Right lobe of liver (tissue), 6 donors: ENCODE measurements around the gene PEDS1. TPM values are rescaled to one million over a fixed set of nuclear protein-coding genes. Genes with fewer than 3 reads are reported as not detected.
A peak's percentile ranks its signal among the peaks of the same experiment; 100 is the strongest.
"Not testable (repeated sequence)": the region's sequence is repeated elsewhere in the genome, so short reads cannot be mapped to it uniquely, and the experiment has no call there.

Experiments
- ATAC-seq, 4 donors: fragments of 200-7000 bp; cut with Tn5 transposase; one replicate each; pipeline ENCODE4 v1.9.1; 2020; ENCODE audit warnings: mild to moderate bottlenecking in 4 of 4, moderate library complexity in 4 of 4
- DNase-seq, 3 donors: peaks; one replicate each; pipeline ENCODE4 v3.0.0-alpha.2; 2020
- H3K27ac ChIP-seq, 3 donors: fragments of 200-600 bp; one replicate each; pipeline ENCODE4 v1.8.0; 2022
- H3K27me3 ChIP-seq, 2 donors: fragments of 200-600 bp; one replicate each; pipeline ENCODE4 v1.8.0; 2022
- H3K36me3 ChIP-seq, 4 donors: fragments of 200-600 bp; sonication (generic) in 1 of 4; one replicate each; pipeline versions ENCODE4 v1.5.1 to v1.8.0; 2017 to 2022; ENCODE audit warnings: control low read depth in 1 of 4
- H3K4me1 ChIP-seq, 4 donors: fragments of 200-600 bp; sonication (generic) in 1 of 4; one replicate each; pipeline versions ENCODE4 v1.5.1 to v1.8.0; 2017 to 2022; ENCODE audit warnings: control low read depth in 1 of 4
- H3K4me3 ChIP-seq, 3 donors: fragments of 200-600 bp; one replicate each; pipeline ENCODE4 v1.8.0; 2022
- H3K9me3 ChIP-seq, 4 donors: fragments of 200-600 bp; sonication (generic) in 1 of 4; one replicate each; pipeline versions ENCODE4 v1.5.1 to v1.8.0; 2017 to 2022; ENCODE audit warnings: control low read depth in 1 of 4
- POLR2A ChIP-seq: fragments of 450-650 bp; IDR thresholded peaks from one replicate; pipeline ENCODE4 v1.6.1; 2017; ENCODE audit warnings: antibody characterized with exemption, mild to moderate bottlenecking
- WGBS: methylation state at CpG from one replicate; pipeline ENCODE4 v1.1.6; 2018; ENCODE audit warnings: low coverage, low lambda C conversion rate; ENCODE audit not compliant: insufficient coverage; ENCODE audit errors: missing lambda C conversion rate; 5-methylcytosine and 5-hydroxymethylcytosine counted together
- intact Hi-C, 2 donors: fragments of 100-400 bp; cut with DNase I; formaldehyde crosslinking; loops; one replicate each; pipeline versions ENCODE4 v1.11.2 to v1.14.1; 2022
- total RNA-seq, 6 experiments: library from RNA; depleted of rRNA in 2 of 6; stranded (reverse); fragments of >200 nt in 2 of 6; fragmentation: NEBNext Ultra II Directional in 3 of 6; extraction: Animal tissue kit (Norgen Biotek cat#: 25700) in 3 of 6; gene quantifications; one replicate each; pipeline versions ENCODE4 v1.1.0 to v1.2.4, GENCODE V29; 2016 to 2023
- TF ChIP-seq, protein P1 (sequence below), 4 donors: fragments of 200-600 bp in 3 of 4; fragments of 450-650 bp in 1 of 4; IDR thresholded peaks; one replicate each; pipeline versions ENCODE4 v1.5.1 to v1.8.0; 2016 to 2022; ENCODE audit warnings: antibody characterized with exemption in 4 of 4, mild to moderate bottlenecking in 2 of 4
- donor health status: DM: no; HTN: yes; CAD: no.
- donor health status: DM: no; HTN: no; CAD: no.
- donor health status: DM: no; HTN: no; CAD: no.
- donor health status: DM: no; HTN: yes; CAD: no.
- donor health status: DM: no; HTN: yes; CAD: no.

PEDS1 gene
- total RNA-seq, 6 experiments from 2014 or later = 6.9 to 25.3 (median 13.7) TPM

- ATAC-seq (no peak), DNase-seq (no peak)
- intact Hi-C loops = no loop called here
- H3K4me3 ChIP-seq = no peak overlapping the region
- 72% methylated on average over 8 of the region's 9 CpGs for WGBS
- no peak for TF ChIP-seq POLR2A
- TF ChIP-seq, protein P1, sequence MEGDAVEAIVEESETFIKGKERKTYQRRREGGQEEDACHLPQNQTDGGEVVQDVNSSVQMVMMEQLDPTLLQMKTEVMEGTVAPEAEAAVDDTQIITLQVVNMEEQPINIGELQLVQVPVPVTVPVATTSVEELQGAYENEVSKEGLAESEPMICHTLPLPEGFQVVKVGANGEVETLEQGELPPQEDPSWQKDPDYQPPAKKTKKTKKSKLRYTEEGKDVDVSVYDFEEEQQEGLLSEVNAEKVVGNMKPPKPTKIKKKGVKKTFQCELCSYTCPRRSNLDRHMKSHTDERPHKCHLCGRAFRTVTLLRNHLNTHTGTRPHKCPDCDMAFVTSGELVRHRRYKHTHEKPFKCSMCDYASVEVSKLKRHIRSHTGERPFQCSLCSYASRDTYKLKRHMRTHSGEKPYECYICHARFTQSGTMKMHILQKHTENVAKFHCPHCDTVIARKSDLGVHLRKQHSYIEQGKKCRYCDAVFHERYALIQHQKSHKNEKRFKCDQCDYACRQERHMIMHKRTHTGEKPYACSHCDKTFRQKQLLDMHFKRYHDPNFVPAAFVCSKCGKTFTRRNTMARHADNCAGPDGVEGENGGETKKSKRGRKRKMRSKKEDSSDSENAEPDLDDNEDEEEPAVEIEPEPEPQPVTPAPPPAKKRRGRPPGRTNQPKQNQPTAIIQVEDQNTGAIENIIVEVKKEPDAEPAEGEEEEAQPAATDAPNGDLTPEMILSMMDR (IDR thresholded peaks at IDR 0.05) = no peak
- H3K27me3 ChIP-seq = no peaks in the 10 kb centered on the region
- H3K4me1 ChIP-seq = peaks cover 0 to 12% (median 3%) of the 10 kb centered on the region in 4 donors
- no peak overlapping the region for H3K27ac ChIP-seq
- H3K36me3 ChIP-seq = no peaks in the 10 kb centered on the region
- no peaks in the 10 kb centered on the region for H3K9me3 ChIP-seq
These were observed 10.2 kb upstream of the PEDS1 start for GRCh38 chr20:50163570-50164317.

DNA sequence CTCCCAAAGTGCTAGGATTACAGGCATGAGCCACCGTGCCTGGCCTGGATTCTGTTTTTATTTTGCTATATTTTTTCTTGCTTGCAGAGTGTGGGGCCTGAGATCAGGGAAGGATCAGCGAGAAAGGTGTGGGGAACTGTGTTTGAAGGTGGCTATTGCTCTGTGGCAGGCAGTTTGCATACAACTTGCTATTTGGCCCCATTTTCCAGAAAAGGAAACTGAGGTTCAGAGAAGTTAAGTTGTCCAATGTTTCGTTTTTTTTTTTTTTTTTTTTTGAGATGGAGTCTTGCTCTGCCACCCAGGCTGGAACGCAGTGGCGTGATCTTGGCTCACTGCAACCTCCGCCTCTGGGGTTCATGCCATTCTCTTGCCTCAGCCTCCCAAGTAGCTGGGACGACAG, 8.0 kb upstream of the PEDS1 start:
- H3K4me1 ChIP-seq, intact Hi-C loops, H3K9me3 ChIP-seq, DNase-seq, H3K27me3 ChIP-seq, H3K36me3 ChIP-seq, H3K27ac ChIP-seq, ATAC-seq, H3K4me3 ChIP-seq: not testable (repeated sequence)
- 68% methylated on average over 5 of the region's 7 CpGs for WGBS

- 0% methylated on average over 1 of the region's 18 CpGs for WGBS
- Histone ChIP-seq H3K4me3 (peak overlapping the region; percentile 90 to 98 (median 97)), H3K36me3 (peaks cover 0 to 5% (median 0%) of the 10 kb centered on the region in 4 donors), H3K4me1 (peaks cover 0 to 27% (median 0%) of the 10 kb centered on the region in 4 donors), H3K9me3 (no peaks in the 10 kb centered on the region), H3K27me3 (no peaks in the 10 kb centered on the region), H3K27ac (peak overlapping the region; percentile 83 to 90 (median 87))
- ATAC-seq (peak in 1 of 4 donors; percentile 1), DNase-seq (no peak)
- TF ChIP-seq, protein P1 (IDR thresholded peaks at IDR 0.05) = no peak
- no peak for TF ChIP-seq POLR2A
- intact Hi-C loops = no loop called here
These were observed 397 bp downstream of the PEDS1 start for GRCh38 chr20:50153153-50153499.

GRCh38 chr20:50152394-50153152, 950 bp downstream of the PEDS1 start:
- Histone ChIP-seq H3K36me3 (peaks cover 0 to 6% (median 0%) of the 10 kb centered on the region in 4 donors), H3K4me1 (peaks cover 0 to 27% (median 0%) of the 10 kb centered on the region in 4 donors), H3K27me3 (no peaks in the 10 kb centered on the region), H3K27ac (peak overlapping the region; percentile 83 to 90 (median 87)), H3K9me3 (no peaks in the 10 kb centered on the region), H3K4me3 (peak overlapping the region; percentile 90 to 98 (median 97))
- intact Hi-C loops = no loop called here
- TF ChIP-seq POLR2A = no peak
- TF ChIP-seq, protein P1 (IDR thresholded peaks at IDR 0.05) = peak in 3 of 4 donors; percentile 9 to 29 (median 12)
- DNase-seq (no peak), ATAC-seq (peak in 1 of 4 donors; percentile 18)
- 18% methylated on average over 4 of the region's 4 CpGs for WGBS
